ENCODE results near the gene STMN3. TPM values are rescaled to one million over a fixed set of nuclear protein-coding genes. Genes with fewer than 3 reads are reported as not detected.

The STMN3 gene
- total and polyA plus RNA-seq, 10 of the 15 experiments (the other 5 are each of a cell fraction or from before 2014, with no cell fraction given): 0.09 to 3.6 (median 1.4) TPM; not detected in 1

DNA sequence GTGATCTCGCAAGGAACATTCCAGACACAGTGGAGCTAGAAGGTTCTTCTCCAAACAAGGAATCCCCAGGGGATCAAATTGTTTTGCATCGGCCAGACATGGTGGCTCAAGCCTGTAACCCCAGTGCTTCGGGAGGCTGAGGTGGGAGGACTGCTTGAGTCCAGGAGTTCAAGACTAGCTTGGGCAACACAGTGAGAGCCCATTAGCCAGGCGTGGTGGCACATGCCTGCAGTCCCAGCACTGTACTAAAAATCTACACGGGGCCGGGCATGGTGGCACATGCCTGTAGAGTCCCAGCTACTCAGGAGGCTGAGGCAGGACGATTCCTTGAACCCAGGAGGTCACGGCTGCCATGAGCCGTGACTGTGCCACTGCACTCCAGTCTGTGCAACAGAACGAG lies 41.6 kb downstream of the STMN3 start:
- H3K4me1 ChIP-seq (ENCODE audit: control insufficient read depth, insufficient read depth, low read length): no peaks in the 10 kb centered on the region
- no peak overlapping the region for H3K27ac ChIP-seq (ENCODE audit: control insufficient read depth, insufficient read depth)
- RAD21 ChIA-PET (ENCODE audit: unreplicated experiment): no interaction called here
- no TSS peak for BruUV-seq (replicated peaks)
- POLR2A ChIA-PET: no interaction called here
- CTCF ChIA-PET: no interaction called here
- H3K9ac ChIP-seq (ENCODE audit: control insufficient read depth, insufficient read depth, low read length): no peak overlapping the region
- H3K4me3 ChIP-seq: no peak overlapping the region
- no peak overlapping the region for H3K4me2 ChIP-seq (ENCODE audit: control insufficient read depth, insufficient read depth)
- H3K79me2 ChIP-seq (ENCODE audit: control insufficient read depth, insufficient read depth, low read length): peaks cover 1% of the 10 kb centered on the region
- intact Hi-C loops (cut with micrococcal nuclease; ENCODE audit: unreplicated experiment) (no loop called here), in situ Hi-C loops (cut with MboI) (no loop called here)
- FAIRE-seq (no peak), ATAC-seq (no peak), DNase-seq (ENCODE audit: low read depth, low spot score) (no peak)
- no peaks in the 10 kb centered on the region for H3K9me3 ChIP-seq (replicated peaks; ENCODE audit: control insufficient read depth, insufficient read depth, low read length)
- SMC1A ChIA-PET (ENCODE audit: uncharacterized antibody, unreplicated experiment): interaction anchor here (0.6 kb wide), 1 partner anchor 10 kb away, joined by 3 read pairs; no protein-coding TSS in a partner anchor
- 89% methylated on average over 10 of the region's 10 CpGs for WGBS (ENCODE audit: insufficient coverage, insufficient replicate concordance, low lambda C conversion rate, missing lambda C conversion rate)
- H4K20me1 ChIP-seq (ENCODE audit: control insufficient read depth, insufficient read depth): no peaks in the 10 kb centered on the region
- peaks cover 2 to 3% of the 10 kb centered on the region in 2 experiments; a peak in 2 of 4 replicates for H3K36me3 ChIP-seq (ENCODE audit: control insufficient read depth in 2 of 2, insufficient read depth in 2 of 2, low read length in 1 of 2)
- no peaks in the 10 kb centered on the region for H3K27me3 ChIP-seq (replicated peaks in 1 of 2; ENCODE audit: control insufficient read depth in 2 of 2, insufficient read depth in 2 of 2, low read length in 1 of 2)
- H2AFZ ChIP-seq (ENCODE audit: control insufficient read depth, low read depth, low read length): no peak overlapping the region
- TF ChIP-seq, protein P1, sequence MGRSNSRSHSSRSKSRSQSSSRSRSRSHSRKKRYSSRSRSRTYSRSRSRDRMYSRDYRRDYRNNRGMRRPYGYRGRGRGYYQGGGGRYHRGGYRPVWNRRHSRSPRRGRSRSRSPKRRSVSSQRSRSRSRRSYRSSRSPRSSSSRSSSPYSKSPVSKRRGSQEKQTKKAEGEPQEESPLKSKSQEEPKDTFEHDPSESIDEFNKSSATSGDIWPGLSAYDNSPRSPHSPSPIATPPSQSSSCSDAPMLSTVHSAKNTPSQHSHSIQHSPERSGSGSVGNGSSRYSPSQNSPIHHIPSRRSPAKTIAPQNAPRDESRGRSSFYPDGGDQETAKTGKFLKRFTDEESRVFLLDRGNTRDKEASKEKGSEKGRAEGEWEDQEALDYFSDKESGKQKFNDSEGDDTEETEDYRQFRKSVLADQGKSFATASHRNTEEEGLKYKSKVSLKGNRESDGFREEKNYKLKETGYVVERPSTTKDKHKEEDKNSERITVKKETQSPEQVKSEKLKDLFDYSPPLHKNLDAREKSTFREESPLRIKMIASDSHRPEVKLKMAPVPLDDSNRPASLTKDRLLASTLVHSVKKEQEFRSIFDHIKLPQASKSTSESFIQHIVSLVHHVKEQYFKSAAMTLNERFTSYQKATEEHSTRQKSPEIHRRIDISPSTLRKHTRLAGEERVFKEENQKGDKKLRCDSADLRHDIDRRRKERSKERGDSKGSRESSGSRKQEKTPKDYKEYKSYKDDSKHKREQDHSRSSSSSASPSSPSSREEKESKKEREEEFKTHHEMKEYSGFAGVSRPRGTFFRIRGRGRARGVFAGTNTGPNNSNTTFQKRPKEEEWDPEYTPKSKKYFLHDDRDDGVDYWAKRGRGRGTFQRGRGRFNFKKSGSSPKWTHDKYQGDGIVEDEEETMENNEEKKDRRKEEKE (IDR thresholded peaks at IDR 0.05): no peak
- TF ChIP-seq RAD51 (IDR thresholded peaks at IDR 0.05): no peak
- TF ChIP-seq BHLHE40 (IDR thresholded peaks at IDR 0.05; ENCODE audit: borderline replicate concordance in 1 of 2, low read depth in 2 of 2, low read length in 1 of 2): no peak
- no peak for TF ChIP-seq RB1 (IDR thresholded peaks at IDR 0.05; ENCODE audit: borderline replicate concordance)
- no peak for TF ChIP-seq FOS (IDR thresholded peaks at IDR 0.05; ENCODE audit: borderline replicate concordance, extremely low read depth, insufficient read length)
- TF ChIP-seq, protein P2, sequence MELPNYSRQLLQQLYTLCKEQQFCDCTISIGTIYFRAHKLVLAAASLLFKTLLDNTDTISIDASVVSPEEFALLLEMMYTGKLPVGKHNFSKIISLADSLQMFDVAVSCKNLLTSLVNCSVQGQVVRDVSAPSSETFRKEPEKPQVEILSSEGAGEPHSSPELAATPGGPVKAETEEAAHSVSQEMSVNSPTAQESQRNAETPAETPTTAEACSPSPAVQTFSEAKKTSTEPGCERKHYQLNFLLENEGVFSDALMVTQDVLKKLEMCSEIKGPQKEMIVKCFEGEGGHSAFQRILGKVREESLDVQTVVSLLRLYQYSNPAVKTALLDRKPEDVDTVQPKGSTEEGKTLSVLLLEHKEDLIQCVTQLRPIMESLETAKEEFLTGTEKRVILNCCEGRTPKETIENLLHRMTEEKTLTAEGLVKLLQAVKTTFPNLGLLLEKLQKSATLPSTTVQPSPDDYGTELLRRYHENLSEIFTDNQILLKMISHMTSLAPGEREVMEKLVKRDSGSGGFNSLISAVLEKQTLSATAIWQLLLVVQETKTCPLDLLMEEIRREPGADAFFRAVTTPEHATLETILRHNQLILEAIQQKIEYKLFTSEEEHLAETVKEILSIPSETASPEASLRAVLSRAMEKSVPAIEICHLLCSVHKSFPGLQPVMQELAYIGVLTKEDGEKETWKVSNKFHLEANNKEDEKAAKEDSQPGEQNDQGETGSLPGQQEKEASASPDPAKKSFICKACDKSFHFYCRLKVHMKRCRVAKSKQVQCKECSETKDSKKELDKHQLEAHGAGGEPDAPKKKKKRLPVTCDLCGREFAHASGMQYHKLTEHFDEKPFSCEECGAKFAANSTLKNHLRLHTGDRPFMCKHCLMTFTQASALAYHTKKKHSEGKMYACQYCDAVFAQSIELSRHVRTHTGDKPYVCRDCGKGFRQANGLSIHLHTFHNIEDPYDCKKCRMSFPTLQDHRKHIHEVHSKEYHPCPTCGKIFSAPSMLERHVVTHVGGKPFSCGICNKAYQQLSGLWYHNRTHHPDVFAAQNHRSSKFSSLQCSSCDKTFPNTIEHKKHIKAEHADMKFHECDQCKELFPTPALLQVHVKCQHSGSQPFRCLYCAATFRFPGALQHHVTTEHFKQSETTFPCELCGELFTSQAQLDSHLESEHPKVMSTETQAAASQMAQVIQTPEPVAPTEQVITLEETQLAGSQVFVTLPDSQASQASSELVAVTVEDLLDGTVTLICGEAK (IDR thresholded peaks at IDR 0.05; ENCODE audit: borderline replicate concordance): no peak
- TF ChIP-seq ZZZ3 (IDR thresholded peaks at IDR 0.05; ENCODE audit: control insufficient read depth, insufficient read length, low read depth): no peak
- TF ChIP-seq SRF (IDR thresholded peaks at IDR 0.05; ENCODE audit: low read depth in 2 of 2, low read length in 2 of 2): no peak
- no peak for TF ChIP-seq NFIC (IDR thresholded peaks at IDR 0.05; ENCODE audit: low read depth, low read length)
- no peak for TF ChIP-seq ZNF274 (IDR thresholded peaks at IDR 0.05; ENCODE audit: insufficient read depth, insufficient read length)
- TF ChIP-seq CHD4 (IDR thresholded peaks at IDR 0.05): no peak
- TF ChIP-seq, protein P3, sequence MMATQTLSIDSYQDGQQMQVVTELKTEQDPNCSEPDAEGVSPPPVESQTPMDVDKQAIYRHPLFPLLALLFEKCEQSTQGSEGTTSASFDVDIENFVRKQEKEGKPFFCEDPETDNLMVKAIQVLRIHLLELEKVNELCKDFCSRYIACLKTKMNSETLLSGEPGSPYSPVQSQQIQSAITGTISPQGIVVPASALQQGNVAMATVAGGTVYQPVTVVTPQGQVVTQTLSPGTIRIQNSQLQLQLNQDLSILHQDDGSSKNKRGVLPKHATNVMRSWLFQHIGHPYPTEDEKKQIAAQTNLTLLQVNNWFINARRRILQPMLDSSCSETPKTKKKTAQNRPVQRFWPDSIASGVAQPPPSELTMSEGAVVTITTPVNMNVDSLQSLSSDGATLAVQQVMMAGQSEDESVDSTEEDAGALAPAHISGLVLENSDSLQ (IDR thresholded peaks at IDR 0.05): no peak
- no peak for TF ChIP-seq LARP7 (IDR thresholded peaks at IDR 0.05)
